Heart left ventricle (tissue), 13 donors: ENCODE measurements around the gene NOCT.

Experiments used
- POLR2A ChIP-seq, 2 donors: fragments of 450-650 bp; IDR thresholded peaks; one replicate each; pipeline ENCODE4 v1.6.1; 2017; ENCODE audit warnings: antibody characterized with exemption in 2 of 2, mild to moderate bottlenecking in 2 of 2, moderate library complexity in 2 of 2
- TF ChIP-seq, protein P1 (sequence below), 12 donors: fragments of 200-600 bp; sonication (generic) in 4 of 12; IDR thresholded peaks; one replicate each; pipeline versions ENCODE4 v1.5.0 to v1.8.0; 2018 to 2022; ENCODE audit warnings: antibody characterized with exemption in 12 of 12, mild to moderate bottlenecking in 5 of 12
- donor health status: ischemic (EF 13 %, LVEDD 7.1; RV severe dilation, severe dysfunction).
- donor health status: DM: no; HTN: yes; CAD: no.
- donor health status: DM: no; HTN: no; CAD: no.
- donor health status: ischemic (EF 25% LVEDD 6.9; RV normal size, moderate dysfunction).
- donor health status: ischemic (EF 25% LVEDD 5.7; RV mildly dilated, moderate dysfunction).
- donor health status: ischemic (EF 35%, LVEDD 5.7; RV mildly dilated, moderate dysfunction).
- donor health status: nonischemic (EF 11% LVEDD 7.7; RV severe dilation, severe dysfunction).
- donor health status: DM: yes; HTN: yes; CAD: no.
- donor health status: PGD.
- donor health status: ischemic (EF 29% LVEDD 5.4; RV normal size, mild dysfunction).
- donor health status: nonischemic (EF 23%, LVEDD 6.1; RV moderate dilation, normal function).

DNA sequence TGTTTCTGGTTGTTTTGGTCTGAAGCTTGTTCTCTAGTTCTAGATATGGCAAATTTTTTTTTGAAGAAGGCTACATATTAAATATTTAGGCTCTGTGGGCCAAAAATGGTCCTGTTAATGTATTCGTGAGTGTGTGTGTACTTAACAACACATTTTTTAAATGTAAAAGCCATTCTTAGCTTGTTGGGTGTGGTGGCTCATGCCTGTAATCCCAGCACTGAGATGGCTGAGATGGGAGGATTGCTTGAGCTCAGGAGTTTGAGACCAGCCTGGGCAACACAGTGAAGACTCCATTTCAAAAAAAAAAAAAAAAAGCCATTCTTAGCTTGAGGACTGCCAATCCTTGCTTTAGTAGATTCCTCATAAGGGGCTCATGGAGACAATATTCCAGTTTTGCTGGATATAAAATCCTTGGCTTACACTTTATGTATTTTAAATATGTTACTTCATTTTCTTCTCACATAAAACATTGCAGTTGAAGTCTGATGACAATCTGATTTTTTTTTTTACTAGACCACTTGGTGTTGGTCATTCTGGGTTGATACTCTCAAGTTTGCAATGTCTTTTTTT is 23.4 kb downstream of the NOCT start:
- no peak for TF ChIP-seq POLR2A (IDR thresholded peaks at IDR 0.05)
- TF ChIP-seq, protein P1, sequence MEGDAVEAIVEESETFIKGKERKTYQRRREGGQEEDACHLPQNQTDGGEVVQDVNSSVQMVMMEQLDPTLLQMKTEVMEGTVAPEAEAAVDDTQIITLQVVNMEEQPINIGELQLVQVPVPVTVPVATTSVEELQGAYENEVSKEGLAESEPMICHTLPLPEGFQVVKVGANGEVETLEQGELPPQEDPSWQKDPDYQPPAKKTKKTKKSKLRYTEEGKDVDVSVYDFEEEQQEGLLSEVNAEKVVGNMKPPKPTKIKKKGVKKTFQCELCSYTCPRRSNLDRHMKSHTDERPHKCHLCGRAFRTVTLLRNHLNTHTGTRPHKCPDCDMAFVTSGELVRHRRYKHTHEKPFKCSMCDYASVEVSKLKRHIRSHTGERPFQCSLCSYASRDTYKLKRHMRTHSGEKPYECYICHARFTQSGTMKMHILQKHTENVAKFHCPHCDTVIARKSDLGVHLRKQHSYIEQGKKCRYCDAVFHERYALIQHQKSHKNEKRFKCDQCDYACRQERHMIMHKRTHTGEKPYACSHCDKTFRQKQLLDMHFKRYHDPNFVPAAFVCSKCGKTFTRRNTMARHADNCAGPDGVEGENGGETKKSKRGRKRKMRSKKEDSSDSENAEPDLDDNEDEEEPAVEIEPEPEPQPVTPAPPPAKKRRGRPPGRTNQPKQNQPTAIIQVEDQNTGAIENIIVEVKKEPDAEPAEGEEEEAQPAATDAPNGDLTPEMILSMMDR (IDR thresholded peaks at IDR 0.05) = no peak
